GM21723 (cell line): ENCODE data around the gene PKDCC.
"Not testable (repeated sequence)": the region's sequence is repeated elsewhere in the genome, so short reads cannot be mapped to it uniquely, and the experiment has no call there.

ENCODE experiments used
- ATAC-seq: cut with Tn5 transposase; IDR thresholded peaks from one replicate; pipeline ENCODE4 v1.9.1; 2021; ENCODE audit warnings: mild to moderate bottlenecking, moderate library complexity; ENCODE audit not compliant: unreplicated experiment

The PKDCC gene

GRCh38 chr2:42060718-42061619, 13.1 kb downstream of the PKDCC start:
- ATAC-seq: no peak

- no peak for ATAC-seq
These were observed 14.0 kb downstream of the PKDCC start for GRCh38 chr2:42061839-42062238.

- no peak for ATAC-seq
These were observed 15.8 kb downstream of the PKDCC start for GRCh38 chr2:42063431-42064171.

GRCh38 chr2:42064417-42064942, 16.7 kb downstream of the PKDCC start:
- ATAC-seq: no peak

- ATAC-seq: not testable (repeated sequence)
These were observed 17.9 kb downstream of the PKDCC start for GRCh38 chr2:42065753-42066152.

- ATAC-seq: not testable (repeated sequence)
These were observed 19.2 kb downstream of the PKDCC start for GRCh38 chr2:42067001-42067400.

- no peak for ATAC-seq
These were observed 19.7 kb downstream of the PKDCC start for GRCh38 chr2:42067521-42067920.

- no peak for ATAC-seq
These were observed 20.9 kb downstream of the PKDCC start for GRCh38 chr2:42068571-42069178.

- no peak for ATAC-seq
These were observed 21.7 kb downstream of the PKDCC start for GRCh38 chr2:42069568-42069967.

GRCh38 chr2:42071791-42072190, 24.0 kb downstream of the PKDCC start:
- no peak for ATAC-seq

- ATAC-seq: no peak
These were observed 24.7 kb downstream of the PKDCC start for GRCh38 chr2:42072349-42073118.

GRCh38 chr2:42073739-42074503, 26.1 kb downstream of the PKDCC start:
- no peak for ATAC-seq

GRCh38 chr2:42074661-42075060, 26.8 kb downstream of the PKDCC start:
- no peak for ATAC-seq

GRCh38 chr2:42076357-42077225, 28.8 kb downstream of the PKDCC start:
- ATAC-seq: no peak

- ATAC-seq: no peak
These were observed 29.5 kb downstream of the PKDCC start for GRCh38 chr2:42077343-42077742.

- no peak for ATAC-seq
These were observed 32.0 kb downstream of the PKDCC start for GRCh38 chr2:42079737-42080287.

- not testable (repeated sequence) for ATAC-seq
These were observed 33.3 kb downstream of the PKDCC start for GRCh38 chr2:42081151-42081550.

- ATAC-seq: no peak
These were observed 34.2 kb downstream of the PKDCC start for GRCh38 chr2:42082016-42082415.
